Heart right ventricle (tissue), 16 donors: Measurements from ENCODE around the gene FBP1. TPM values are rescaled to one million over a fixed set of nuclear protein-coding genes. Genes with fewer than 3 reads are reported as not detected.

ENCODE experiments used
- ATAC-seq, 8 donors: fragments of 200-7000 bp; cut with Tn5 transposase; one replicate each; pipeline ENCODE4 v1.9.1; 2020; ENCODE audit warnings: mild to moderate bottlenecking in 8 of 8, moderate library complexity in 8 of 8, moderate number of reproducible peaks in 1 of 8
- DNase-seq, 2 donors: peaks; one replicate each; pipeline ENCODE4 v3.0.0-alpha.2; 2020
- H3K27ac ChIP-seq, 10 donors: fragments of 200-600 bp; sonication (generic) in 2 of 10; one replicate each; pipeline versions ENCODE4 v1.5.0 to v1.8.0; 2020 to 2022; ENCODE audit warnings: mild to moderate bottlenecking in 3 of 10
- H3K27me3 ChIP-seq, 7 donors: fragments of 200-600 bp; one replicate each; pipeline ENCODE4 v1.8.0; 2021 to 2022; ENCODE audit warnings: mild to moderate bottlenecking in 2 of 7
- H3K36me3 ChIP-seq, 9 donors: fragments of 200-600 bp; sonication (generic) in 1 of 9; one replicate each; pipeline versions ENCODE4 v1.5.0 to v1.8.0; 2020 to 2022; ENCODE audit warnings: mild to moderate bottlenecking in 2 of 9
- H3K4me1 ChIP-seq, 9 donors: fragments of 200-600 bp; sonication (generic) in 1 of 9; one replicate each; pipeline versions ENCODE4 v1.5.0 to v1.8.0; 2020 to 2022; ENCODE audit warnings: mild to moderate bottlenecking in 4 of 9
- H3K4me3 ChIP-seq, 10 donors: fragments of 200-600 bp; sonication (generic) in 2 of 10; one replicate each; pipeline versions ENCODE4 v1.5.0 to v1.8.0; 2020 to 2022; ENCODE audit warnings: mild to moderate bottlenecking in 7 of 10, moderate library complexity in 2 of 10
- H3K9me3 ChIP-seq, 11 donors: fragments of 200-600 bp in 10 of 11; sonication (generic) in 2 of 11; one replicate each; pipeline versions ENCODE4 v1.5.0 to v1.8.0; 2013 to 2022; ENCODE audit warnings: mild to moderate bottlenecking in 2 of 11, control low read depth in 1 of 11, moderate library complexity in 1 of 11
- CTCF ChIP-seq, 9 donors: fragments of 200-600 bp; sonication (generic) in 2 of 9; IDR thresholded peaks; one replicate each; pipeline versions ENCODE4 v1.5.0 to v1.8.0; 2021 to 2022; ENCODE audit warnings: antibody characterized with exemption in 9 of 9, mild to moderate bottlenecking in 5 of 9, moderate library complexity in 1 of 9
- WGBS, 2 donors: extraction: QIAGEN DNeasy Blood & Tissue Kit; methylation state at CpG; one replicate each; pipeline ENCODE4 v1.1.7; 2013; ENCODE audit warnings: inconsistent platforms in 1 of 2; 5-methylcytosine and 5-hydroxymethylcytosine counted together
- intact Hi-C, 10 donors: fragments of 100-400 bp; cut with DNase I; formaldehyde crosslinking; loops; one replicate each; pipeline versions ENCODE4 v1.11.1 to v1.14.2; 2022
- polyA plus RNA-seq, 2 donors: library from polyadenylated mRNA; stranded (reverse); fragments of 200-250 nt; gene quantifications; one replicate each; pipeline ENCODE4 v1.2.3, GENCODE V29; 2013
- total RNA-seq, 10 donors: library from RNA; stranded (reverse); fragmentation: NEBNext Ultra II Directional in 3 of 10; extraction: Animal tissue kit (Norgen Biotek cat#: 25700) in 3 of 10; gene quantifications; one replicate each; pipeline versions ENCODE4 v1.2.1 to v1.2.4, GENCODE V29; 2021 to 2023
- donor health status: Arrhythmogenic right ventricular cardiomyopathy.
- donor health status: ischemic (EF 13 %, LVEDD 7.1; RV severe dilation, severe dysfunction).
- donor health status: healthy with polysubstance abuse.
- donor health status: DM: no; HTN: yes; CAD: no.
- donor health status: DM: no; HTN: no; CAD: no.
- donor health status: ischemic (EF 25% LVEDD 6.9; RV normal size, moderate dysfunction).
- donor health status: ischemic (EF 25% LVEDD 5.7; RV mildly dilated, moderate dysfunction).
- donor health status: healthy.
- donor health status: DM: yes; HTN: yes; CAD: no.
- donor health status: Ischemic cardiomyopathy.
- donor health status: ischemic (EF 35%, LVEDD 5.7; RV mildly dilated, moderate dysfunction).
- donor health status: nonischemic (EF 11% LVEDD 7.7; RV severe dilation, severe dysfunction).
- donor health status: DM: yes; HTN: yes; CAD: no.
- donor health status: PGD.
- donor health status: ischemic (EF 29% LVEDD 5.4; RV normal size, mild dysfunction).
- donor health status: nonischemic (EF 23%, LVEDD 6.1; RV moderate dilation, normal function).

FBP1 gene
- total and polyA plus RNA-seq, 12 donors, result 0.16 to 9.7 (median 0.57) TPM

GRCh38 chr9:94630281-94630680 is 9.0 kb downstream of the FBP1 start:
- 88 to 90% methylated on average over 3 of the region's 3 CpGs for WGBS, 2 donors
- TF ChIP-seq CTCF (IDR thresholded peaks at IDR 0.05), result no peak
- no peaks in the 10 kb centered on the region for H3K9me3 ChIP-seq
- intact Hi-C loops, result no loop called here
- H3K27me3 ChIP-seq, result peaks cover 0 to 18% (median 4%) of the 10 kb centered on the region in 7 donors
- ATAC-seq (no peak), DNase-seq (no peak)
- no peaks in the 10 kb centered on the region for H3K36me3 ChIP-seq
- H3K27ac ChIP-seq, result no peak overlapping the region
- H3K4me1 ChIP-seq, result no peaks in the 10 kb centered on the region
- H3K4me3 ChIP-seq, result no peak overlapping the region

- Histone ChIP-seq H3K27me3 (peaks cover 0 to 13% (median 4%) of the 10 kb centered on the region in 7 donors), H3K9me3 (no peaks in the 10 kb centered on the region), H3K4me3 (no peak overlapping the region), H3K4me1 (peaks cover 0 to 5% (median 0%) of the 10 kb centered on the region in 9 donors), H3K36me3 (no peaks in the 10 kb centered on the region), H3K27ac (no peak overlapping the region)
- no peak for ATAC-seq
- no peak for TF ChIP-seq CTCF (IDR thresholded peaks at IDR 0.05)
- 89% methylated on average over 6 of the region's 6 CpGs for WGBS, 2 donors
- intact Hi-C loops, result no loop called here
- DNase-seq, result no peak
Measured at GRCh38 chr9:94627287-94627686, 12.0 kb downstream of the FBP1 start.

- ATAC-seq (no peak), DNase-seq (no peak)
- no peaks in the 10 kb centered on the region for H3K9me3 ChIP-seq
- peaks cover 0 to 7% (median 0%) of the 10 kb centered on the region in 7 donors for H3K27me3 ChIP-seq
- H3K4me3 ChIP-seq, result no peak overlapping the region
- no peak overlapping the region for H3K27ac ChIP-seq
- no peak for TF ChIP-seq CTCF (IDR thresholded peaks at IDR 0.05)
- 64 to 73% methylated on average over 12 of the region's 12 CpGs for WGBS, 2 donors
- peaks cover 0 to 5% (median 0%) of the 10 kb centered on the region in 9 donors for H3K4me1 ChIP-seq
- no peaks in the 10 kb centered on the region for H3K36me3 ChIP-seq
- intact Hi-C loops, result no loop called here
Measured at GRCh38 chr9:94625835-94626234, 13.5 kb downstream of the FBP1 start.

GRCh38 chr9:94624629-94625028 is 14.7 kb downstream of the FBP1 start:
- Histone ChIP-seq H3K27ac (no peak overlapping the region), H3K27me3 (peaks cover 0 to 3% (median 0%) of the 10 kb centered on the region in 7 donors), H3K36me3 (no peaks in the 10 kb centered on the region), H3K4me1 (peaks cover 0 to 5% (median 0%) of the 10 kb centered on the region in 9 donors), H3K4me3 (no peak overlapping the region), H3K9me3 (no peaks in the 10 kb centered on the region)
- intact Hi-C loops, result no loop called here
- DNase-seq (no peak), ATAC-seq (no peak)
- TF ChIP-seq CTCF (IDR thresholded peaks at IDR 0.05), result no peak
- WGBS, 2 donors, result 67 to 74% methylated on average over 4 of the region's 4 CpGs
